NCI-H524 (cell line): Measurements from ENCODE around the gene A4GALT.

Source experiments
- DNase-seq, 2 experiments: peaks; one replicate each; lab custom pipeline; 2025; lab: John Stamatoyannopoulos, UW

The A4GALT gene

GRCh38 chr22:42648368-42649245 lies 72.1 kb downstream of the A4GALT start:
- DNase-seq: peak in 1 of 2 experiments; percentile 35

GRCh38 chr22:42648017-42648367 lies 72.7 kb downstream of the A4GALT start:
- DNase-seq: no peak

GRCh38 chr22:42646569-42647525 lies 73.8 kb downstream of the A4GALT start:
- no peak for DNase-seq

- no peak for DNase-seq
Measured at GRCh38 chr22:42645938-42646568, 74.6 kb downstream of the A4GALT start.

GRCh38 chr22:42645341-42645937 lies 75.2 kb downstream of the A4GALT start:
- DNase-seq: no peak

DNA sequence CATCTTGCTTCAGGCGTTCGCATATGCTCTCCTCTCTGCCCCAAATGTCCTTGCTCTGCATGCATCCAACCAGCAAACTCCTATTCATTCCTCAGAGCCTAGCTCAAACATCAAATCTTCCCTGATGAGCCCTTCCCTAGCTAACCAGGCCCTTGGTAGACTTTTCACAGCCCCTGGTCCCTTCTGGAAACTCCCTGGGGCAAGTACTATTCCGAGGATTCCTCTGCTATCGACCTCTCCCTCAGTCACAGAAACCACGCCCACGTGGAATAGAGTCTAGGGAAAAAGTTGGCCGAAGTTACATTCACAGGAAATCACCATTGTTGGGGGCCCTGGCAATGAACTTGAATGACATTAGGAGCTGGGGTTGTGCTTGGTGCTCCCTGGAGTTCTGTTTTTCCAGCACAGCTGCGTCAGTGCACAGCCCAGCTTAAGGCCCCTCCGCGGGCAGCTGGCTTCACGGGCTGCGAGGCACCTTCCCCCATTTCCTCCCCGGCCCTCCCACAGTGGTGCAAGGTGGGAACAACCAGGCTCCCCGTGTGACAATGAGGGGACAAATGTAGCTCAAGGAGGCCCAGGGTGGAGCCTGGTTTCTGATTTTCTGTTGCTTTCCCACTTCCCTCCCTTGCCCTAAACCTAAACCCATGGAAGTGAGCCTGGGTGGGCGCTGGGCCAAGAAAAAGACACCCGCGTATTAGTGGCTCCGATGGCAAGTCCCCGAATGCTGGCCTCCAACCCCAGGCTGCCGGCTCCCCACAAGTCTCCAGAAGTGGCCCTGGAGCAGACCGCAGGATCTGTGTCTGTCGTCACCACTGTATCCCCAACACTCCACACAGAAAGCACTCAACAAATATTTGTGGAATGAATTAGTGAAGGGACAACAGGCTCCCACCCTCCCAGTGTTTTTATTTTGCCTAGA lies 76.0 kb downstream of the A4GALT start:
- DNase-seq: no peak

- DNase-seq: no peak
Measured at GRCh38 chr22:42643634-42644421, 76.8 kb downstream of the A4GALT start.

DNA sequence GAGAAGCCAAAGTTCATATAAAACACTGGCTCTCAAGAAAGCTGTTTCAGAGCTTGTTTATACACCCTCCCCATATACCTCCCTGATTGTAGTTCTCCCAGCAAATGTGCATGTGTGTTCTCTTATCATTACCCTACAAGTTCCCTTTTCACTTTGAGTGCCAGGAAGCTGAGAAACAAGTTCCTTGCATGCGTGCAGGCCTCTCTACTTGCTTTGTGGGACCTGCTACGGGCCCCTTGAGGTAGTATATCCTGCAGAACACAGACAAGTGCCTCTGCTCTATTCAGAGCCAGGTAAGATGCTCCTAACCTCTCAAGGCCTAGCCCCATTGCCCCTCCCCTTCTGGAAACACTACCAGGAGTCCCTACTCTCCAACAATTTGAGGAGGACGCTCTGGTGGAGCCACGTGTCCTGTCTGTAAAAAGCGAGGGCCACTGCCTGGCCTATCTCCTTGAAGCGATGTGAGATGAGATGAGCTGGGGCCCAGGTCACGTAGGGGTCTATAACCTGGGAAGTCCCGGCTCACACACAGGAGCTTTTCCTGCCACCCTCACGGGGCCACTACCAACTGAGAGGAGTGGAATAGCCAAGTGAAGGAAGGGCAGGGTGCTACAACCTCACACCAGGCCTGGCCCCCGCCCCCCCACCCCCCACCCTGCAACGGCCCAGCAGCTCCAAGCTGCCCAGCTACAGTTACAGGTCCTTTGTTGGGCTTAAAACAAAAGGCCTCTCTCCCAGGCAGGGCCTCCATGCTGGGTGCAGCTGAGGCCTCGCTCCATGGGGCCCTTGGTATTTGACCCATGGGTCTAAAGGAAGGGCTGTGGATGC lies 77.7 kb downstream of the A4GALT start:
- no peak for DNase-seq
